Natural killer cell treated with Interleukin-12 subunit alpha and Interleukin-12 subunit beta and Interleukin-15 and Interleukin-18, amount 100 ng/mL, for 72 hours (primary cell): Measurements from ENCODE around the gene LSP1. TPM values are rescaled to one million over a fixed set of nuclear protein-coding genes. Genes with fewer than 3 reads are reported as not detected.
A peak's percentile ranks its signal among the peaks of the same experiment; 100 is the strongest.

Experiments used
- ATAC-seq, 2 donors: fragments of 150-1000 bp; cut with Tn5 transposase in 1 of 2; sonication (Bioruptor Pico), chemical (Tn5 transposase) in 1 of 2; 2 replicates each; pipeline ENCODE4 v1.10.0; 2021
- DNase-seq: peaks from one replicate; pipeline ENCODE4 v3.0.0; 2022; ENCODE audit warnings: low spot score
- H3K27ac Mint-ChIP-seq, 2 donors: 1 replicate in 1 of 2; 2 replicates in 1 of 2; pipeline ENCODE4 v1.8.0; 2022; ENCODE audit warnings: mixed read lengths in 2 of 2, mild to moderate bottlenecking in 1 of 2, moderate library complexity in 1 of 2
- H3K27me3 Mint-ChIP-seq, 2 donors: 1 replicate in 1 of 2; 2 replicates in 1 of 2; pipeline ENCODE4 v1.8.0; 2022; ENCODE audit warnings: mixed read lengths in 2 of 2
- H3K36me3 Mint-ChIP-seq: one replicate; pipeline ENCODE4 v1.8.0; 2022; ENCODE audit warnings: mixed read lengths
- H3K4me1 Mint-ChIP-seq, 2 donors: 1 replicate in 1 of 2; 2 replicates in 1 of 2; pipeline ENCODE4 v1.8.0; 2022; ENCODE audit warnings: low read depth in 2 of 2, mixed read lengths in 2 of 2, mild to moderate bottlenecking in 1 of 2
- H3K4me3 Mint-ChIP-seq: one replicate; pipeline ENCODE4 v1.8.0; 2022; ENCODE audit warnings: mixed read lengths
- H3K9me3 Mint-ChIP-seq: 2 replicates; pipeline ENCODE4 v1.8.0; 2022; ENCODE audit warnings: mixed read lengths
- total RNA-seq, 2 donors: library from RNA; stranded (reverse); gene quantifications; one replicate each; pipeline ENCODE4 v1.2.3, GENCODE V29; 2022

Gene LSP1
- total RNA-seq, 2 donors from 2014 or later: 240 to 358 TPM

GRCh38 chr11:1819074-1819473, 33.8 kb upstream of the LSP1 start:
- Mint-ChIP-seq H3K4me1 (peaks cover 3 to 16% of the 10 kb centered on the region in 2 donors), H3K27ac (no peak overlapping the region), H3K4me3 (no peak overlapping the region), H3K36me3 (no peaks in the 10 kb centered on the region), H3K27me3 (peaks cover 0 to 2% of the 10 kb centered on the region in 2 donors), H3K9me3 (no peaks in the 10 kb centered on the region)
- ATAC-seq: no peak
- no peak for DNase-seq

GRCh38 chr11:1820463-1821325, 32.2 kb upstream of the LSP1 start:
- peaks cover 3 to 16% of the 10 kb centered on the region in 2 donors for H3K4me1 Mint-ChIP-seq
- no peak overlapping the region for H3K4me3 Mint-ChIP-seq
- no peaks in the 10 kb centered on the region for H3K9me3 Mint-ChIP-seq
- DNase-seq (no peak), ATAC-seq (no peak)
- no peaks in the 10 kb centered on the region for H3K36me3 Mint-ChIP-seq
- H3K27me3 Mint-ChIP-seq: peaks cover 0 to 2% of the 10 kb centered on the region in 2 donors
- peak overlapping the region in 1 of 2 donors; percentile 36 for H3K27ac Mint-ChIP-seq

GRCh38 chr11:1821562-1821961, 31.3 kb upstream of the LSP1 start:
- ATAC-seq (no peak), DNase-seq (no peak)
- Mint-ChIP-seq H3K27me3 (peaks cover 0 to 2% of the 10 kb centered on the region in 2 donors), H3K4me1 (peaks cover 3 to 16% of the 10 kb centered on the region in 2 donors), H3K9me3 (no peaks in the 10 kb centered on the region), H3K36me3 (no peaks in the 10 kb centered on the region), H3K27ac (peak overlapping the region in 1 of 2 donors; percentile 36), H3K4me3 (no peak overlapping the region)

GRCh38 chr11:1822648-1823375, 30.1 kb upstream of the LSP1 start:
- Mint-ChIP-seq H3K27ac (no peak overlapping the region), H3K4me3 (no peak overlapping the region), H3K36me3 (no peaks in the 10 kb centered on the region), H3K4me1 (peaks cover 3 to 16% of the 10 kb centered on the region in 2 donors), H3K27me3 (peaks cover 0 to 5% of the 10 kb centered on the region in 2 donors), H3K9me3 (no peaks in the 10 kb centered on the region)
- DNase-seq (no peak), ATAC-seq (no peak)

GRCh38 chr11:1823376-1824220, 29.3 kb upstream of the LSP1 start:
- Mint-ChIP-seq H3K27ac (no peak overlapping the region), H3K4me3 (no peak overlapping the region), H3K36me3 (no peaks in the 10 kb centered on the region), H3K9me3 (no peaks in the 10 kb centered on the region), H3K27me3 (peaks cover 0 to 6% of the 10 kb centered on the region in 2 donors), H3K4me1 (peaks cover 3 to 15% of the 10 kb centered on the region in 2 donors)
- ATAC-seq (no peak), DNase-seq (no peak)

- H3K4me1 Mint-ChIP-seq: peaks cover 3 to 12% of the 10 kb centered on the region in 2 donors
- no peaks in the 10 kb centered on the region for H3K36me3 Mint-ChIP-seq
- DNase-seq (no peak), ATAC-seq (no peak)
- H3K27ac Mint-ChIP-seq: no peak overlapping the region
- H3K9me3 Mint-ChIP-seq: no peaks in the 10 kb centered on the region
- peaks cover 0 to 9% of the 10 kb centered on the region in 2 donors for H3K27me3 Mint-ChIP-seq
- no peak overlapping the region for H3K4me3 Mint-ChIP-seq
Measured at GRCh38 chr11:1824221-1825038, 28.5 kb upstream of the LSP1 start.

- DNase-seq (no peak), ATAC-seq (peak; percentile 37 to 71)
- Mint-ChIP-seq H3K27ac (no peak overlapping the region), H3K9me3 (no peaks in the 10 kb centered on the region), H3K4me1 (peaks cover 3 to 12% of the 10 kb centered on the region in 2 donors), H3K4me3 (no peak overlapping the region), H3K27me3 (peaks cover 0 to 9% of the 10 kb centered on the region in 2 donors), H3K36me3 (no peaks in the 10 kb centered on the region)
Measured at GRCh38 chr11:1825039-1825740, 27.7 kb upstream of the LSP1 start.

GRCh38 chr11:1825785-1826451, 27.0 kb upstream of the LSP1 start:
- ATAC-seq (no peak), DNase-seq (no peak)
- no peak overlapping the region for H3K27ac Mint-ChIP-seq
- H3K4me3 Mint-ChIP-seq: no peak overlapping the region
- H3K36me3 Mint-ChIP-seq: no peaks in the 10 kb centered on the region
- H3K9me3 Mint-ChIP-seq: no peaks in the 10 kb centered on the region
- H3K27me3 Mint-ChIP-seq: peaks cover 0 to 9% of the 10 kb centered on the region in 2 donors
- peaks cover 3 to 12% of the 10 kb centered on the region in 2 donors for H3K4me1 Mint-ChIP-seq

- Mint-ChIP-seq H3K27ac (no peak overlapping the region), H3K9me3 (no peaks in the 10 kb centered on the region), H3K36me3 (no peaks in the 10 kb centered on the region), H3K4me1 (peaks cover 3 to 5% of the 10 kb centered on the region in 2 donors), H3K4me3 (no peak overlapping the region), H3K27me3 (peaks cover 0 to 7% of the 10 kb centered on the region in 2 donors)
- ATAC-seq: no peak
- no peak for DNase-seq
Measured at GRCh38 chr11:1826552-1827094, 26.3 kb upstream of the LSP1 start.

GRCh38 chr11:1827095-1827813, 25.6 kb upstream of the LSP1 start:
- H3K27ac Mint-ChIP-seq: no peak overlapping the region

GRCh38 chr11:1827931-1828330, 25.0 kb upstream of the LSP1 start:
- Mint-ChIP-seq H3K27ac (no peak overlapping the region), H3K27me3 (peaks cover 0 to 7% of the 10 kb centered on the region in 2 donors)

More at GRCh38 chr11:1827095-1827813, 25.6 kb upstream of the LSP1 start:
- H3K9me3 Mint-ChIP-seq: no peaks in the 10 kb centered on the region
- ATAC-seq (no peak), DNase-seq (no peak)
- H3K27me3 Mint-ChIP-seq: peaks cover 0 to 7% of the 10 kb centered on the region in 2 donors
- H3K36me3 Mint-ChIP-seq: no peaks in the 10 kb centered on the region
- H3K4me3 Mint-ChIP-seq: no peak overlapping the region
- H3K4me1 Mint-ChIP-seq: peaks cover 0 to 5% of the 10 kb centered on the region in 2 donors

More at GRCh38 chr11:1827931-1828330, 25.0 kb upstream of the LSP1 start:
- Mint-ChIP-seq H3K9me3 (no peaks in the 10 kb centered on the region), H3K36me3 (no peaks in the 10 kb centered on the region), H3K4me3 (no peak overlapping the region), H3K4me1 (peaks cover 0 to 5% of the 10 kb centered on the region in 2 donors)
- ATAC-seq: no peak
- DNase-seq: no peak
